HepG2 (cell line): ENCODE measurements around the gene C1orf87. TPM values are rescaled to one million over a fixed set of nuclear protein-coding genes. Genes with fewer than 3 reads are reported as not detected.

Source experiments
- ATAC-seq: fragments of 200-7000 bp; cut with Tn5 transposase; 3 replicates; pipeline ENCODE4 v1.9.1; 2020; ENCODE audit warnings: mild to moderate bottlenecking, moderate library complexity
- BruUV-seq: library from RNA; stranded (reverse); fragments of 400-500 nt; replicated peaks from 2 replicates; lab custom pipeline; 2021; lab: Mats Ljungman, UMichigan
- CTCF ChIA-PET: fragments of 300-600 bp; formaldehyde crosslinking; extraction: SDS; loops from one replicate; lab custom pipeline; 2021; ENCODE audit warnings: low total read pairs, inconsistent platforms, low intra/inter-chr PET ratio; lab: Yijun Ruan, JAX
- POLR2A ChIA-PET: fragments of 350-600 bp; sonication (Branson Sonifier 250); formaldehyde crosslinking; loops from one replicate; lab custom pipeline; 2020; ENCODE audit warnings: antibody characterized with exemption, inconsistent platforms; lab: Yijun Ruan, JAX
- DNase-seq: peaks from one replicate; pipeline ENCODE4 v3.0.0-alpha.2; 2015; ENCODE audit warnings: low spot score
- FAIRE-seq: peaks from 3 replicates; lab custom pipeline; 2011; peaks lifted over from hg19 to GRCh38; lab: Jason Lieb, UNC
- H2AFZ ChIP-seq: one replicate; pipeline ENCODE4 v1.6.1; 2011; ENCODE audit warnings: low read length, inconsistent platforms
- H3K27ac ChIP-seq: fragments of 300-600 bp; 3 replicates; pipeline ENCODE4 v1.8.0; 2011; ENCODE audit warnings: mixed run types, mild to moderate bottlenecking, mixed read lengths, low read length, inconsistent platforms; ENCODE audit not compliant: insufficient read depth; ENCODE audit errors: extremely low read length
- H3K27me3 ChIP-seq, 2 experiments: fragments of 200-600 bp in 1 of 2; 2 replicates in 1 of 2; 3 replicates in 1 of 2; pipeline versions ENCODE4 v1.6.0 to v1.8.0; 2011; ENCODE audit warnings: low read length in 2 of 2, mild to moderate bottlenecking in 2 of 2, moderate library complexity in 2 of 2, inconsistent platforms in 1 of 2; ENCODE audit not compliant: insufficient read depth in 2 of 2, control insufficient read depth in 1 of 2
- H3K36me3 ChIP-seq, 2 experiments: fragments of 200-600 bp in 1 of 2; replicated peaks in 1 of 2; 2 replicates in 1 of 2; 3 replicates in 1 of 2; pipeline versions ENCODE4 v1.5.1 to v1.8.0; 2011; ENCODE audit warnings: low read length in 2 of 2, inconsistent platforms in 1 of 2; ENCODE audit not compliant: insufficient read depth in 2 of 2, control insufficient read depth in 1 of 2
- H3K4me1 ChIP-seq: 2 replicates; pipeline ENCODE4 v1.5.1; 2012; ENCODE audit warnings: low read length, inconsistent platforms; ENCODE audit not compliant: insufficient read depth
- H3K4me2 ChIP-seq: 2 replicates; pipeline ENCODE4 v1.6.0; 2011; ENCODE audit warnings: low read depth, low read length, inconsistent platforms
- H3K4me3 ChIP-seq, 3 experiments: fragments of 200-600 bp in 1 of 3; sonication (generic), shearing (Covaris generic) in 1 of 3; replicated peaks in 1 of 3; 2 replicates each; pipeline ENCODE4 v1.5.1; 2011 to 2016; ENCODE audit warnings: low read length in 3 of 3, inconsistent platforms in 2 of 3, low read depth in 2 of 3, mild to moderate bottlenecking in 2 of 3, control low read depth in 1 of 3, mixed read lengths in 1 of 3; ENCODE audit not compliant: insufficient read depth in 1 of 3
- H3K79me2 ChIP-seq: one replicate; pipeline ENCODE4 v1.6.1; 2011; ENCODE audit warnings: low read length, inconsistent platforms; ENCODE audit not compliant: insufficient read depth
- H3K9ac ChIP-seq: 2 replicates; pipeline ENCODE4 v1.6.0; 2011; ENCODE audit warnings: mild to moderate bottlenecking, low read depth, low read length, inconsistent platforms; ENCODE audit not compliant: insufficient read depth
- H3K9me3 ChIP-seq: 2 replicates; pipeline ENCODE4 v1.5.1; 2012; ENCODE audit warnings: mild to moderate bottlenecking, low read length
- H4K20me1 ChIP-seq: 2 replicates; pipeline ENCODE4 v1.6.0; 2011; ENCODE audit warnings: inconsistent platforms, mild to moderate bottlenecking, low read length, moderate library complexity; ENCODE audit not compliant: insufficient read depth
- ATF2 ChIP-seq: sonication (generic); formaldehyde crosslinking; IDR thresholded peaks from 2 replicates; pipeline ENCODE4 v1.4.0; 2020; ENCODE audit warnings: missing genetic modification reagents
- DMAP1 ChIP-seq: IDR thresholded peaks from 2 replicates; pipeline ENCODE4 v1.6.1; 2016
- FOXO1 ChIP-seq: sonication (generic); formaldehyde crosslinking; IDR thresholded peaks from 2 replicates; pipeline ENCODE4 v1.4.0; 2020; ENCODE audit warnings: missing genetic modification reagents
- HMG20A ChIP-seq: IDR thresholded peaks from 2 replicates; pipeline ENCODE4 v1.6.1; 2016; ENCODE audit warnings: borderline replicate concordance
- HMGXB3 ChIP-seq: sonication (generic); formaldehyde crosslinking; IDR thresholded peaks from 2 replicates; pipeline ENCODE4 v1.4.0; 2020; ENCODE audit warnings: missing genetic modification reagents, borderline replicate concordance
- KDM3A ChIP-seq: IDR thresholded peaks from 2 replicates; pipeline ENCODE4 v1.6.1; 2018; ENCODE audit warnings: low read depth, missing compliant biosample characterization
- NAIF1 ChIP-seq: sonication (generic); formaldehyde crosslinking; IDR thresholded peaks from 2 replicates; pipeline ENCODE4 v1.5.0; 2020; ENCODE audit warnings: mild to moderate bottlenecking, missing genetic modification reagents, borderline replicate concordance
- POLR2AphosphoS2 ChIP-seq: IDR thresholded peaks from 2 replicates; pipeline ENCODE4 v1.6.1; 2011; ENCODE audit warnings: low read depth, low read length, improper control_type of control experiment
- SOX5 ChIP-seq: IDR thresholded peaks from 2 replicates; pipeline ENCODE4 v1.6.1; 2016; ENCODE audit warnings: borderline replicate concordance
- ZHX1 ChIP-seq: sonication (generic); formaldehyde crosslinking; IDR thresholded peaks from 2 replicates; pipeline ENCODE4 v1.8.1; 2022; ENCODE audit warnings: low read depth, mild to moderate bottlenecking, missing genetic modification reagents
- ZNF274 ChIP-seq: sonication (generic); formaldehyde crosslinking; IDR thresholded peaks from 2 replicates; pipeline ENCODE4 v1.5.1; 2020; ENCODE audit warnings: mild to moderate bottlenecking, missing genetic modification reagents
- ZNF800 ChIP-seq: sonication (generic); formaldehyde crosslinking; IDR thresholded peaks from 2 replicates; pipeline ENCODE4 v1.4.0; 2020; ENCODE audit warnings: missing genetic modification reagents
- WGBS: methylation state at CpG from one replicate; pipeline ENCODE4 v1.1.6; 2017; ENCODE audit warnings: low lambda C conversion rate; 5-methylcytosine and 5-hydroxymethylcytosine counted together
- in situ Hi-C: cut with HindIII; loops from 2 replicates; pipeline ENCODE4 v1.10.0; 2017; ENCODE audit warnings: low pct_unique_long_range_greater_than_20kb; ENCODE audit not compliant: extremely low pct_ligation_motif_present
- intact Hi-C: fragments of 100-400 bp; cut with micrococcal nuclease; formaldehyde crosslinking; loops from one replicate; pipeline ENCODE4 v1.10.0; 2022; ENCODE audit not compliant: unreplicated experiment
- polyA plus RNA-seq, 8 experiments: library from polyadenylated mRNA; depleted of rRNA in 3 of 8; stranded (reverse) in 7 of 8; unstranded in 1 of 8; fragments of >200 nt; fragmentation: Illumina TruSeq in 4 of 8; extraction: Trizol in 4 of 8; gene quantifications; 2 replicates each; pipeline versions ENCODE4 v1.2.1 to v1.2.3, GENCODE V29; 2011 to 2016; ENCODE audit warnings: low read depth in 4 of 8, missing spikeins in 1 of 8, mixed read lengths in 1 of 8; ENCODE audit not compliant: insufficient read depth in 1 of 8
- total RNA-seq, 5 experiments: library from RNA; depleted of rRNA; stranded (reverse); fragments of >200 nt; fragmentation: Illumina TruSeq; extraction: Trizol; gene quantifications; 2 replicates each; pipeline ENCODE4 v1.2.3, GENCODE V29; 2016; ENCODE audit warnings: low read depth in 1 of 5

The C1orf87 gene
- total and polyA plus RNA-seq, 2 of the 13 experiments (the other 11 are each of a cell fraction or from before 2014, with no cell fraction given): not detected

- H3K9ac ChIP-seq: no peak overlapping the region
- no peak for ATAC-seq
- in situ Hi-C loops (no loop called here), intact Hi-C loops (no loop called here)
- POLR2A ChIA-PET: no interaction called here
- H2AFZ ChIP-seq: no peak overlapping the region
- H3K9me3 ChIP-seq: no peaks in the 10 kb centered on the region
- WGBS: 42% methylated on average over 1 of the region's 1 CpG
- no TSS peak for BruUV-seq
- CTCF ChIA-PET: no interaction called here
- TF ChIP-seq DMAP1 (CRISPR knock-in tag): no peak
- TF ChIP-seq ATF2 (CRISPR knock-in tag): no peak
- TF ChIP-seq KDM3A (CRISPR knock-in tag): no peak
- TF ChIP-seq HMG20A (CRISPR knock-in tag): no peak
- TF ChIP-seq ZNF800 (CRISPR knock-in tag): no peak
- no peak for TF ChIP-seq FOXO1
- TF ChIP-seq SOX5 (CRISPR knock-in tag): no peak
- no peak for TF ChIP-seq NAIF1
- no peak for TF ChIP-seq HMGXB3 (CRISPR knock-in tag)
- TF ChIP-seq ZNF274: no peak
- TF ChIP-seq POLR2AphosphoS2: no peak
- TF ChIP-seq ZHX1 (CRISPR knock-in tag): no peak
- no peak for DNase-seq
- no peaks in the 10 kb centered on the region for H3K36me3 ChIP-seq
- no peaks in the 10 kb centered on the region for H3K4me1 ChIP-seq
- H3K79me2 ChIP-seq: no peaks in the 10 kb centered on the region
- H4K20me1 ChIP-seq: no peaks in the 10 kb centered on the region
- no peaks in the 10 kb centered on the region for H3K27me3 ChIP-seq
- H3K4me2 ChIP-seq: no peak overlapping the region
- H3K4me3 ChIP-seq: no peak overlapping the region
- no peak for FAIRE-seq
- no peak overlapping the region for H3K27ac ChIP-seq
Observed at GRCh38 chr1:60033066-60033465, 40.5 kb downstream of the C1orf87 start.
